Naive B cell (primary cell): Measurements from ENCODE around the gene CEBPZOS. TPM values are rescaled to one million over a fixed set of nuclear protein-coding genes. Genes with fewer than 3 reads are reported as not detected.
A peak's percentile ranks its signal among the peaks of the same experiment; 100 is the strongest.

ENCODE experiments used
- ATAC-seq, 2 donors: fragments of 150-1000 bp; cut with Tn5 transposase; 2 replicates each; pipeline ENCODE4 v1.10.0; 2021; ENCODE audit warnings: low read depth in 2 of 2, mild to moderate bottlenecking in 2 of 2, moderate library complexity in 2 of 2
- DNase-seq: peaks from one replicate; pipeline ENCODE4 v3.0.0; 2022
- H3K27ac Mint-ChIP-seq, 6 donors: one replicate each; pipeline ENCODE4 v1.8.0; 2020 to 2022; ENCODE audit warnings: mild to moderate bottlenecking in 6 of 6, mixed read lengths in 6 of 6, moderate library complexity in 5 of 6, inconsistent platforms in 2 of 6
- H3K27me3 Mint-ChIP-seq, 3 donors: one replicate each; pipeline ENCODE4 v1.8.0; 2021 to 2022; ENCODE audit warnings: mixed read lengths in 3 of 3, mild to moderate bottlenecking in 1 of 3
- H3K36me3 Mint-ChIP-seq, 2 donors: one replicate each; pipeline ENCODE4 v1.8.0; 2020 to 2022; ENCODE audit warnings: mixed read lengths in 2 of 2, inconsistent platforms in 1 of 2, mild to moderate bottlenecking in 1 of 2
- H3K4me1 Mint-ChIP-seq, 3 donors: one replicate each; pipeline ENCODE4 v1.8.0; 2020 to 2022; ENCODE audit warnings: mixed read lengths in 3 of 3, inconsistent platforms in 1 of 3, mild to moderate bottlenecking in 1 of 3, moderate library complexity in 1 of 3
- H3K4me3 Mint-ChIP-seq, 8 donors: one replicate each; pipeline ENCODE4 v1.8.0; 2020 to 2022; ENCODE audit warnings: mild to moderate bottlenecking in 8 of 8, mixed read lengths in 8 of 8, moderate library complexity in 8 of 8, inconsistent platforms in 2 of 8
- H3K9me3 Mint-ChIP-seq, 7 donors: one replicate each; pipeline ENCODE4 v1.8.0; 2020 to 2022; ENCODE audit warnings: mixed read lengths in 7 of 7, mild to moderate bottlenecking in 5 of 7, inconsistent platforms in 2 of 7, moderate library complexity in 1 of 7
- polyA plus RNA-seq, 6 donors: library from polyadenylated mRNA; unstranded; fragments of 300-500 nt; fragmentation: Illumina TruSeq; gene quantifications; one replicate each; pipeline ENCODE4 v1.2.3, GENCODE V29; 2021; ENCODE audit warnings: low read depth in 6 of 6

CEBPZOS gene
- polyA plus RNA-seq, 6 donors from 2014 or later = 26.6 to 40.8 (median 34.2) TPM

GRCh38 chr2:37230581-37230980 is 34.3 kb downstream of the CEBPZOS start:
- peaks cover 23 to 32% (median 27%) of the 10 kb centered on the region in 3 donors for H3K4me1 Mint-ChIP-seq
- H3K4me3 Mint-ChIP-seq = no peak overlapping the region
- no peak for ATAC-seq
- no peaks in the 10 kb centered on the region for H3K27me3 Mint-ChIP-seq
- H3K36me3 Mint-ChIP-seq = peaks cover 6 to 8% of the 10 kb centered on the region in 2 donors
- no peak overlapping the region for H3K27ac Mint-ChIP-seq
- H3K9me3 Mint-ChIP-seq = no peaks in the 10 kb centered on the region
- DNase-seq = no peak

GRCh38 chr2:37231241-37232130 is 35.2 kb downstream of the CEBPZOS start, which contains the start of the genes CEBPZ and NDUFAF7:
CEBPZ (minus strand) TSS chr2:37231596; CDS start chr2:37231567, 29 bp downstream.
NDUFAF7 (plus strand) TSS chr2:37231658; CDS start chr2:37231706, 48 bp downstream.
- H3K4me1 Mint-ChIP-seq = peaks cover 21 to 34% (median 27%) of the 10 kb centered on the region in 3 donors
- no peak within 1 kb of the TSS for H3K27ac Mint-ChIP-seq
- H3K4me3 Mint-ChIP-seq = no peak within 1 kb of the TSS
- H3K9me3 Mint-ChIP-seq = no peaks in the 10 kb centered on the region
- DNase-seq (peak; percentile 84), ATAC-seq (peak; percentile 89 to 91)
- peaks cover 12 to 15% of the 10 kb centered on the region in 2 donors for H3K36me3 Mint-ChIP-seq
- H3K27me3 Mint-ChIP-seq = no peaks in the 10 kb centered on the region

GRCh38 chr2:37232131-37232933 is 36.0 kb downstream of the CEBPZOS start:
- Mint-ChIP-seq H3K4me1 (peaks cover 16 to 29% (median 22%) of the 10 kb centered on the region in 3 donors), H3K27ac (no peak overlapping the region), H3K4me3 (no peak overlapping the region), H3K27me3 (no peaks in the 10 kb centered on the region), H3K36me3 (peaks cover 9 to 12% of the 10 kb centered on the region in 2 donors), H3K9me3 (no peaks in the 10 kb centered on the region)
- no peak for DNase-seq
- ATAC-seq = no peak

- no peak overlapping the region for H3K4me3 Mint-ChIP-seq
These were observed 47.1 kb downstream of the CEBPZOS start for GRCh38 chr2:37243435-37243834.

DNA sequence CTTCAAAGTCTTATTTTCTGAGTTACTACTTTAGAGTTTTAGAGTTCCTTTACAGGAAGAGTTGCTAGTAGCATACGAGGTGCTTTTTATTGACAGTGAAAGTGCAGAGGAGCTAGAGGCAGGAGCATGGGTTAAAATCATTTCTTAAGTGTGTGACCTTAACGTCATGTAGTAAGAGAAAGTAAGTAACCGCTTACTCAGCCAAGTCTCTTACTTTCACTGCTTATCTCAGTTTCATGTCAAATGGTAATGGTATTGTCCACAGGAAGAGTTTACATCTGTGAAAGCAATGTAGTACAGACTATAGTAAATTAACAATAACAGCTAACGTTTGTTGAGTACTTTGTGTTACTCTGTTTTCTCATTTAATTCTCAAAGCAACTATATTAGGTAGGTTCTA is 47.7 kb downstream of the CEBPZOS start:
- peak overlapping the region in 1 of 6 donors; percentile 21 for H3K27ac Mint-ChIP-seq
- no peak for DNase-seq
- no peaks in the 10 kb centered on the region for H3K4me1 Mint-ChIP-seq
- ATAC-seq = no peak
- no peaks in the 10 kb centered on the region for H3K27me3 Mint-ChIP-seq
- no peaks in the 10 kb centered on the region for H3K9me3 Mint-ChIP-seq
- H3K36me3 Mint-ChIP-seq = peaks cover 13 to 18% of the 10 kb centered on the region in 2 donors
- H3K4me3 Mint-ChIP-seq = no peak overlapping the region

More at GRCh38 chr2:37243435-37243834, 47.1 kb downstream of the CEBPZOS start:
- DNase-seq (no peak), ATAC-seq (no peak)
- peaks cover 13 to 18% of the 10 kb centered on the region in 2 donors for H3K36me3 Mint-ChIP-seq
- no peaks in the 10 kb centered on the region for H3K4me1 Mint-ChIP-seq
- H3K9me3 Mint-ChIP-seq = no peaks in the 10 kb centered on the region
- no peaks in the 10 kb centered on the region for H3K27me3 Mint-ChIP-seq
- H3K27ac Mint-ChIP-seq = peak overlapping the region in 2 of 6 donors; percentile 21 to 85

GRCh38 chr2:37244755-37245154 is 48.5 kb downstream of the CEBPZOS start:
- Mint-ChIP-seq H3K9me3 (no peaks in the 10 kb centered on the region), H3K27ac (peak overlapping the region in 2 of 6 donors; percentile 45 to 53), H3K4me3 (no peak overlapping the region), H3K4me1 (peaks cover 0 to 5% (median 0%) of the 10 kb centered on the region in 3 donors), H3K36me3 (peaks cover 13 to 24% of the 10 kb centered on the region in 2 donors), H3K27me3 (no peaks in the 10 kb centered on the region)
- DNase-seq (no peak), ATAC-seq (no peak)

DNA sequence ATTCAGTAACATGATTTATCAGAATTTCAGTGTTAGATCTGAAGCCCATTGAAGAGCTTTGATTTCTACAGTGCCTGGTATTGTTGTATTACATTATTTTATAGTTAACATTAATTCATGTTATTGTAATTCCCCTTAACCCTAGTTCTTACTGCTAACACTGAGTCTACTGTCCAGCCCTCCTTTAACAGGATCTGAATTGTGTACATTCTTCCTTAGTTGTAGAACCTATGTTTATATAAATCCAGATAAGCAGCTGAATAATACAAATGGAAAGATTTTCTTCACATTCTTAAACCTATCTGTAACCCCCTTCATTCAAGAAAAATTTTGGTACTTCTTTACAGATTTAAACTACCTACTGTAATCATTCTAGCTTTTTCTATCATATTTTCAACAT is 49.9 kb downstream of the CEBPZOS start:
- peaks cover 0 to 6% (median 0%) of the 10 kb centered on the region in 3 donors for H3K4me1 Mint-ChIP-seq
- ATAC-seq = no peak
- H3K27ac Mint-ChIP-seq = no peak overlapping the region
- H3K9me3 Mint-ChIP-seq = no peaks in the 10 kb centered on the region
- no peak for DNase-seq
- H3K27me3 Mint-ChIP-seq = no peaks in the 10 kb centered on the region
- no peak overlapping the region for H3K4me3 Mint-ChIP-seq
- peaks cover 13 to 22% of the 10 kb centered on the region in 2 donors for H3K36me3 Mint-ChIP-seq

- Mint-ChIP-seq H3K4me1 (peaks cover 0 to 6% (median 0%) of the 10 kb centered on the region in 3 donors), H3K9me3 (no peaks in the 10 kb centered on the region), H3K27me3 (no peaks in the 10 kb centered on the region), H3K27ac (peak overlapping the region in 2 of 6 donors; percentile 36 to 54), H3K4me3 (no peak overlapping the region), H3K36me3 (peaks cover 5 to 32% of the 10 kb centered on the region in 2 donors)
- DNase-seq (no peak), ATAC-seq (no peak)
These were observed 54.8 kb downstream of the CEBPZOS start for GRCh38 chr2:37250869-37251740.

Other genes with a start within 250 kb of the CEBPZOS start
- gene STRN, start 230.0 kb upstream of the CEBPZOS start, polyA plus RNA-seq = 10 to 100 TPM in 5 of 6 donors, 1 to 10 TPM in 1; 4.3 to 14.7 (median 11.2) TPM
- 10 to 100 TPM; 10.6 to 24.2 (median 16.8) TPM for gene HEATR5B, start 112.1 kb upstream of the CEBPZOS start, polyA plus RNA-seq
- gene GPATCH11, start 112.0 kb upstream of the CEBPZOS start, polyA plus RNA-seq = 10 to 100 TPM; 12.1 to 35.3 (median 17.0) TPM
- 10 to 100 TPM; 15.7 to 36.3 (median 22.1) TPM for gene EIF2AK2, start 39.5 kb upstream of the CEBPZOS start, polyA plus RNA-seq
- gene SULT6B1, start 7.8 kb upstream of the CEBPZOS start, polyA plus RNA-seq = not detected
- gene CEBPZ, start 35.1 kb downstream of the CEBPZOS start, polyA plus RNA-seq = 10 to 100 TPM; 21.2 to 37.5 (median 27.9) TPM
- gene NDUFAF7, start 35.2 kb downstream of the CEBPZOS start, polyA plus RNA-seq = 10 to 100 TPM in 1 of 6 donors, 1 to 10 TPM in 5; 5.9 to 14.9 (median 8.4) TPM
- gene PRKD3, start 128.3 kb downstream of the CEBPZOS start, polyA plus RNA-seq = 10 to 100 TPM; 47.1 to 65.5 (median 54.0) TPM
- 1 to 10 TPM in 3 of 6 donors, under 1 TPM in 3; 0.14 to 1.8 (median 1.1) TPM for gene QPCT, start 148.1 kb downstream of the CEBPZOS start, polyA plus RNA-seq